ENCODE results near the gene ATG10. TPM values are rescaled to one million over a fixed set of nuclear protein-coding genes. Genes with fewer than 3 reads are reported as not detected.

ATG10 gene
- total and polyA plus RNA-seq, 2 of the 8 experiments (the other 6 are each of a cell fraction or from before 2014, with no cell fraction given), result 3.7 to 8.8 TPM

- TF ChIP-seq SP4 (IDR thresholded peaks at IDR 0.05; ENCODE audit: low read length) (no peak), CHD2 (IDR thresholded peaks at IDR 0.05; ENCODE audit: low read length) (no peak), CBX5 (IDR thresholded peaks at IDR 0.05; ENCODE audit: low read depth, low read length) (no peak), POLR2A (IDR thresholded peaks at IDR 0.05; ENCODE audit: control extremely low read depth in 1 of 2, low read depth in 2 of 2, low read length in 2 of 2) (no peak), RBBP5 (IDR thresholded peaks at IDR 0.05; ENCODE audit: borderline replicate concordance, low read depth, low read length) (no peak)
Observed at GRCh38 chr5:82163452-82164175, 191.8 kb downstream of the ATG10 start (continued).

All from H1 (cell line).